Astrocyte of the hippocampus (primary cell): Measurements from ENCODE around the gene ASPN.

Experiments
- DNase-seq: peaks from one replicate; pipeline ENCODE4 v3.0.0; 2011; ENCODE audit warnings: low read depth, low spot score

ASPN gene

DNA sequence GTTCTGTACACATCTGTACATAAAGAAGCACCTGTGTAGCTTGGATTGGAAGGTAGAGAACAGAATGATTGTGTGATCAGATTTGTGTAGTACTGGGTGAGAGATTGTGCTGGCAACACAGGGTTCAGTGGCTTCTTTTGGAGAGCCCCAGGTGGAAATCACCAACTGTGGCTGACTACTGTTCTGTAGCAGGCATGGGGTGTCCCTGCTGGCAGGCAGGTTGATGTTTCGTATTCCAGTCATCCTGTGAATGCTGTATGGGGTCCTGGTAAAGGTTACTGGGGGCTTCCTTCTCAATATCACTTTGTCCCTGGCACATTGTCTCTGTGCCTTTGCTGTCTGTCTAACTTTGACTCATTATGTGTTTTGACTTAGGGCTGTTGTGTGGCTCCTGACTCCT lies 5.3 kb downstream of the ASPN start:
- DNase-seq, result no peak

DNA sequence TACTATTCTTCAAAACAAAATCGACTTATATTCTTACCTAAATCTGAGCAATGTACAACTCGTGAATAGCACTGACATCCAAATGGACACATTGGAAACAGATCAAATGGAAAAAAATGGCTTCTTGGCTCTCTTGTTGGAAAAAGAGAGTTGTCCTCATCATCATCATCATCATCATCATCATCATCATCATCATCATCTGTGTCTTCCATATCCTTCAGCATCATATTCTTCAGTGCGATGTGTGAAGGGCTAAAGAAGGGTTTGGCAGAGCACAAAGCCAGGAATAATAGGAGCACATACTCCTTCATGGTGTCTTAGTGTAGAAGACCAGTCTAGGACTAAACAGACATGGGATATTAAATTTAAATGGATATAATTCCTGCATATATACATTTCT lies 7.7 kb downstream of the ASPN start:
- no peak for DNase-seq

DNA sequence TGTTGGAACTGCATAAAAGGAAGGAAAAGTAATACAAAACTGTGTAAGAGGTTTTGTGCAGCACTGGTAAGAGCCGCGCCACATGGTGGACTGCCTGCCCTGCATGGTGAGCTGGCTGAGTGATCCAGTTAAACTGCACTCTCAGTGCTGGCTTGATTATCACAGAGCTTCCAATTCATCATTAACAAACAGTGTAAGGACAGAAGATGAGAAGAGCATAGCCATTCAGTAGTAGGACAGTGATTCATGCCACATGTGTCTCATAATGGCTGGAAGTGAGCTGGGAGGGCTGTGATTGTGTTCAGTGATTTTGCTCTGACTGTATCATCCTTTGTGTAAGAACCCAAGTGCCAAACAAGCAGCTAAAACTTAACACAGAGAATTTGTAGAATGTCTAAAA lies 14.1 kb downstream of the ASPN start:
- DNase-seq, result no peak

DNA sequence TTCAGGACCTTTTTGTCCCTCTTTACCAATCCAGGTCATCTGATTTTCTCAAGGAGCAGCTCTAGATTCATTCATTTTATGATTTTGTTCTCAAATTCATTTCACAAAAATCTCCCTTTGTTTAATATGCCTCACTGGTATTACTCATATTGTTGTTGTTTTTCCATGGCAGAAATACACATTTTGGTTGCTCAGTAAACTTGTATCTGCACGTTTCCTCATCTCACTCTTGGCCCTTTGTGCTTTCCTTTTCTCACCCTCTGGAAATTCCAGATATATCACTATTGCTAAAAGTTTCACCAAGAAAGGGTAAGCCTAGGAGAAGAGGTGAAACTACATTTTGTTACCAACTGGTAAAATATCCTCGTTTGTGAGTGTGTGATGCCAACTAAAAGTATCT lies 14.8 kb downstream of the ASPN start:
- DNase-seq, result no peak

DNA sequence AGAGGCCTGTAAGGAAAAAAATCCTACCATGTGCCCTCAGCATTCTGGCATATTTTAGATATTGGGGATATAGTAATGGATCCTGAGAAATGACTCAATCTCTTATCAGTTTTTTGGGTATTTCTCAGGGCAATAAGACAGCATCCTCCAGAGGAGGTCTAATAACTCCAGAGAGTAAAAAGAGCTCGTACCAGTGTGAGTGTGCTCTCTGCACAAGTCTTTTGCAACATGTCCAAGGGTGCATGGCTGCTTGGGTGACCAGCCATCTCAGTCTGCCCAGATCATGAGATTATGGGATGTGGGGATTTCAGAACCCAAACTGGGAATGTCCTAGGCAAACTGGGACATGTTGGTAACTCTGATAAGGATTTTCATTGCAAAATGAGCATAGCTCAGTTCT lies 15.3 kb downstream of the ASPN start:
- DNase-seq, result no peak

DNA sequence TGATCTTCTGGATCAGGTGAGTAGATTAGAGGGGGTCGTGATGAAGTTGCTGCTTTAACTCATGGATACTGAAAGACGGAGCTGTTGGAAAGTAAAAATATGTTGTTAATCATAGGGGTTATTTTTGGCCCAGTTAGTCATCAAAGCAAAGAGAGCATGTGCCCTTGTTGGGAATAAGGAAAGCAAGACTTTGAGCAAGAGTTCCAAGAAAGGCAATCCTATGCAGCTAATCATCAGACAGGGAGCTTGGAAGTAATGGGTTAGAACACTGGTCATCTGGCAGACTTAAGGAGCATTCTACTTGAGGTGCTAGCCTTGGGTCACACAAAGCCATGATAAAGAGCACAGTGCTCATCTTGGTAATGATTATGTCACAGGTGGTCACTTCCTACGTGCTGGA lies 18.3 kb downstream of the ASPN start:
- peak; percentile 73 for DNase-seq

DNA sequence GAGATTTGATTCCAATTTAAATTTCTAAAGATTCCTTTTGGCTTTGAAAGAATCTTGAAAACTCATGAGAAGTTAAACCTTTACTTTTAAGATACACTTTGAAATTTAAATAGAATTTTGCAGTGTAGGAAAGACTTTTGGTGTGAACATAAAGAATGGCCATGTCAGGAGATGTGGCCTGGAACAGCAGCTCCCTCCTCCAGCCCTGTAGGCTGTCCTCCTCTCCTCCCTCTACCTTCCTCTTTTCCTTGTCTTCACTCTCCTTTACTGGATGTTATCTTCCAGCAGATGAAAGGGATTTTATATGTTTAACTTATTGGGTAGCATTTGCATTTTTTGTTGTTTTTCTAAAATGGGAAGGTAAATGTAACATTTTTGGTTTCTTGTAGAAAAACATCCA lies 18.9 kb downstream of the ASPN start:
- DNase-seq, result no peak

DNA sequence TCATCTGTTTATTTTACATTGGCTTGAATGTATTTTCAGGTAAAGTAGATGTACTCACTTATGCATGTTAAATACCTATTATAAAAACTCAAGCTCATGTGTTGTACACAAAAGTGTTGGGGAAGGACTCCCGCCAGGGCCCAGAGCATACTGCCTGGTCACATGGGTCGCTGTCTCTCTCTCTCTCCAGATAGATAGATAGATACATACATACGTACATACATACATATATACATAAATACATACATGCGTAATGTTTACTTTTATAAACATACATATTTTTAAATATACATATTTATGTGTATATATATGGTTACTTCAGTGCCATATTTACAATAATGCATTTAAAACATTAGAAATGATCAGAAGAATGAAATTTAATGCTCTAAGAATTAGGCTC lies 24.7 kb downstream of the ASPN start:
- no peak for DNase-seq

DNA sequence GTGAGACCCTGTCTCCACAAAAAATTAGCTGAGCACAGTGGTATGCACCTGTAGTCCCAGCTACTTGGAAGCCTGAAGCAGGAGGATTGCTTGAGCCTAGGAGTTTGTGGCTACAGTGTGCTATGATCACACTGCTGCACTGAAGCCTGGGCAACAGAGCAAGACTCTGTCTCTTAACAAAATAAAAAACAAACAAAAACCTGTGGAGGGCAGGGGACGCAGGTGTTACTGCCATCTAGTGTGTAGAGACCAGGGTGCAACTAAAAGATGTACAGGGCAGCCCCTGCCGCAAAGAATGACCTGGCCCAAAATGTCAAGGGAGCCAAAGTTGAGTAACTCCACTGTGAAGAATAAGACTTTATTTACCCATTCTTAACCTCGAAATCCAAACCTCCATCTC lies 27.1 kb downstream of the ASPN start:
- no peak for DNase-seq

DNA sequence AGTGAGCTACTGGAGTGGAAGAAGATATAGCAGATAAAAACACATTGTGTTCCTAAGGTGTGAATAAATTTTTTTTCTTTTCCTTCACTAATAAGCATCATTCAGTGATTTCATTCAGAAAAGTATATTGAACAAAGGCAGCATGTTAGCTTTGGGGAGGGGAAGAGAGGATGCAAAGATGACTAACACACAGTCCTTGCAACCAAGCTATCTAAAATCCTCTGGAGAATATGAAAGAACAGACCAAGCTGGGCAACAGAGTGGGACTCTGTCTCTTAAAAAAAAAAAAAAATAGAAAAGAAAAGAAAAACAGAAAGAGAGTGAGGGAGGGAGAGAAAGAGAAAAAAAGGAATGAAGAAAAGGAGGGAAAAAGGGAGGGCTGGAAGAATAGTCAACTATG lies 35.8 kb downstream of the ASPN start:
- no peak for DNase-seq

DNA sequence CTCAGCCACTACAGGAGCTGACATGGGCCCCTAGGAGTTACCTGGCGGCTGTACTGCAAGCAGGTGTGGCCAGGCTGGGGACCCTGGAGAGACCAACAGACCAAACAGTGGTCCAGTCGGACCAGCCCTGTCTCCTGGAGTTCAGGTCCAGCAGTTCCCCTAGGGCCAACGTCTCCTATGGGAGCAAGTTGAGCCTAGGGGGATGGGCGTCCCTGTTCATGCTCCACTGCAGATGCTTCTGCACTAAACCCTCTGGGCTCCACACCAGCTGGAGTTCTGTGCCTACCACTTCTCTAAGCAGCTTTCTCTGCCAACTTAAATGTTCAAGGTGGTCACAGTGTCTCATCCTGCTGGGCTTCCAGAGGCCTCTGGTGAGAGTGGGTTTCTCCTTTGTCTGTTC lies 37.5 kb downstream of the ASPN start:
- no peak for DNase-seq

DNA sequence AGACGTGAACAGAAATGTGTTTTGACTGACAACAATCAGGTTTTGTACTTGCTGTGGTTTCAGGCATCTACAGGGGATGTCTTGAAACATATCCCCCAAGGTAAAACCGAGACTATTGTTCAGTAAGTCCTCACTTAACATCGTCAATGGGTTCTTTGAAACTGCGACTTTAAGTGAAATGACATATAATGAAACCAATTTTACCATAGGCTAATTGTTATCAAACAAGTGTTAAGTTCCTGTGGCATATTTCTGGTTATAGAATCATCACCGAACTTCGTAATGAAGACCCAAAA lies 41.6 kb downstream of the ASPN start:
- DNase-seq, result no peak

DNA sequence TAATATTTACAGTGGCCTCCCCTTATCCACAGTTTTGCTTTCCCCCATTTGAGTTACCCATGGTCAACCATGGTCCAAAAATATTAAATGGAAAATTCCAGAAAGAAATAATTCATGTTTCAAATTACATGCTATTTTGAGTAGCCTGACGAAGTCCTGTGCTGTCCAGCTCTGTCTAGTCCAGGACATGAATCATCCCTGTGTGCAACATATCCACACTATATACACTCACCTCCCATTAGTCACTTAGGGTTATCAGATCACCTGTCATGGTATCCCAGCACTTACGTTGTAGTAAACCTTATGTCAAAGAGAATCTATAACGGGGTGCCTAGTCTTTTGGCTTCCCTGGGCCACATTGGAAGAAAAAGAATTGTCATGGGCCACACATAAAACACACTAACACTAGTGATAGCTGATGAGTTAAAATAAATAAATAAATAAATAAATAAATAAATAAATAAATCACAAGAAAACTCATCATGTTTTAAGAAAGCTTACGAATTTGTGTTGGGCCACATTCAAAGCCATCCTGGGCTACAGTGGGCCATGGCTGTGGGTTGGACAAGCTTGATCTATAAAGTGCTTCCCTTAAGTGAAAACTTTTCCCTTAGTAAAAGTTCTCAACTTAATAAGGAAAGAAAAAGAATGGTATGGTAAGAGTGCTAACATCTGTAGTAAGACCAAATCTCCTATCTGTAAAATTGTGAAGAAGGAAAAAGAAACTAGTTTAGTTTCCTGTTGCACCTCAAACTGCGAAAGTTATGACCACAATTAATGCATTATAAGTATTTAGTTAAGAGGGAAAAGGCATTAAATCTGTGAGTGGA lies 42.2 kb downstream of the ASPN start:
- DNase-seq, result peak; percentile 27

DNA sequence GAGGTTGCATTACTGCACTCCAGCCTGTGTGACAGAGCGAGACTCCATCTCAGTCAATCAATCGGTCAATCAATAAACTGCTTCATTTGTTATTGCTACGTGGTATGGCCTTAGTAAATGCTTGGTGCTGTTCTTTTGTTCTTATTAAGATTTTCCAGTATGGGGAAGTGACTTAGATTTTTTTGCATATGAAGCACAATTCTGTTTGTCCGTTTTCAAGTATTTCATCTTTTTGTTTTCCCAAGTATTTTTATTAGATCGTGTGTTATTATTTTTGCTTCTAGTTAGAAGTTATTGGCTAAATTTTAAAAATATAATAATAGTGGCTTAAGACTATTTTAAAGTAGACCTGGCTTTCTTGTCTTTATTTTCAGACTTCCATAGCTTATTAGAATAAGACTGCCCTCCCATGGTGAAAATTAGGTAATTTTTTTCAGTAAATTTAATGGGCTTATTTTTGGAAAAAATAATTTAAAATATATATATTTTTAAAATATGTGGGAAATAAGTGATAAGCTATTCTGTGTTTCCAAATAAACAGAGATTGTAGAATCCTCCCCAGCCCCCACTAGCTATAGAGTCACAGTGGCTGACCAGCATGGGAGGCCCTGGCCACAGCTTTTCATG lies 43.3 kb downstream of the ASPN start:
- no peak for DNase-seq

DNA sequence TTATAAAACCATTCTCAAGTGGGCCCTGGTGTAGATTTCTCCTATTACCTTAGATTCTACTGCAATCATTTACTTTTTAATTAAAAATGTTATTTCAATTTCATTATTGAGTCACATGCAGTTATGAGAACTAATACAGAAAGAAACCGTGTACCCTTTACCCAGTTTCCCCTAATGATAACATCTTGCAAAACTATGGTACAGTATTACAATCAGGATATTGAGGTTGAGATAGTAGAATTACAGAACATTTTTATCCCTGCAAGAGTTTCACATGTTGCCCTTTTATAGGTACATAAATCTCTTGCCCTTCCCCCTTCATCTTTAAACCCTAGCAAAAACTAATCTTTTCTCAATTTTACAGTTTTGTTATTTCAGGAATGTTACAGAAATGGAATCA lies 47.0 kb downstream of the ASPN start:
- DNase-seq, result no peak

DNA sequence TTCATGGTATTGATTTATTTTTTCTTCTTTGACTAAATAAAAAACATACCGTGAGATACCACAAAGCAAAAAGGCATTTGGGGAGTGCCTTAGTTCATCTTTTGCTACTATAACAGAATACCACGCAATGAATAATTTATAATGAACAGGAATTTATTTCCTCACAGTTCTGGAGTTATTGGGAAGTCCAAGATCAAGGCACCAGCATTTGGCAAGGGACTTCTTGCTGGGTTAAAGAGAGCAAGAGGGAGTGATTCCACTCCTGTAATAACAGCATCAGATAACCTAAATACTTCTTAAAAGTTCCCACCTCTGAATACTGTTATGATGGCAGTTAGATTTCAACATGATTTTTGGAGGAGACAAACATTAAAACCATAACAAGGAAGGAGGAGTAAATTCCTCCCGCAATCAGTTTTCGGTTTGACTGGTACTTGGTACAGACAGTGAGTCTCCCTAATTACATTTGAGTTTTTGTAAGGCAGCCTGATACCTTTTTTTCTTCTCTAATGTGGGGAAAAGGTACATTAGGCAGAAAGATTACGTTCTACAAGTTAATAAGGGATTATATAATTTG lies 49.2 kb downstream of the ASPN start:
- DNase-seq, result no peak

DNA sequence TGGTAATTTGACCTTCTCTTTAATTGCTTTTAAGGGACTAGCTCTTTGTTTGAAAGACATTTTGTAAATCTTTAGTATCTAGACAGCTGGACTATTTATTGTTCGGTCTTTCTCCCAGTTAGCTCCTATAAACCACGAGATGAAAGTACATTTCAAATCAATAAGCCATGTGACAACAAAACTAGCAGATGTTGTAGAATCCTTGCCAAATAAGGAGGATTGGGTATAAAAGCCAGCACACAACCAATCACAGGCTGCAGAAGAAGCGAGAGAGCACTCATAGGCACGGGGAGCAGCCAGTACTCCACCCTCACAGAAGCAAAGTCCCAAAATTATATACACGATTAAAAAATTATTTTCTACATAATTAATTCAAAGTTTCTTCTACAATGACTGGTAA lies 50.0 kb downstream of the ASPN start:
- DNase-seq, result no peak

DNA sequence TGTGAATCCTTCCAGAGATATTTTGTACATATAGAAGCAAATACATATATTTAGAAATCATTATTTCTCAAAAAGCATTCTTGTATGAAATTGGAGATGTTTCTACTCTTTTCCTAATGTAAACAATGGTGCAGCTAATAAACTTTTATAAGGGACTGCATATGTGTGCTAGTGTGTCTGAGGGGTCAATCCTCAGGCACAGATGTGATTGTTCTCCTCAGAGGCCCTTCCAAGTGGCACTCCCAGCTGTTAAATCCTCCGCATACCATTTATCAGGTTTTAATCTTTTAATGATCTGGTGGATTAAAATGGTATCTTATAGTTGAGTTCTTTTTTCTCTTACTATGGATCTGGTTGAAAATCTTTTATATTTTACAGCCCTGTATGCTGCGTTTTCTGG lies 52.5 kb downstream of the ASPN start:
- no peak for DNase-seq

DNA sequence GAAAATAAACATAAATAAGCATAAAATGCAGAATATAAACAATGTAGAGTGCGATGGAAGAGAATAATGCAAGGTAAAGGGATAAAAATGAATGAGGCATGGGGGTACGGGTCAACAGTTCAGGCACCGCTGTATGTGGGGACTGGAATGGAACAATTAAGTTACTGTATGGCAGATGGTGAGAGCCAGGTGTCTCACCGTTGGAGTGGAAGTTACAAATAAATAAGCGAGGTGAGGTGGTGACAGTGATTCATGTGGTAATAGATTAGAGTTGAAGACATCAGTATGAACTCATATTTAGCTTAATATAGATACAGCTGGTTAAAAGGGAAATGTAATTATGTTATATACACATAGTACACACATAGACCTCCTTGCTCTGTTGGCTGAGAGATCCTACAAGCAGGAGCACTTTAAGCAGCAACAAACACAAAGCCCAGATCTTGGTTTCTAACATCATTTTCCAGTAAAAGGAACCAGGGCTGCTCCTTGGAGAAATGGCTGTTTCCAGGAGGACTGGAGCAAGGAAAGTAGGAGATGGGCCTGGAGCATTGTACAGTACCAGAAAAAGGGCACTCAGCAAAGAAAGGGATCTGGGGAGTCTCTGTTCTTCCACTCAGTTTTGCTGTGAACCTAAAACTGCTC lies 55.7 kb downstream of the ASPN start:
- DNase-seq, result no peak

DNA sequence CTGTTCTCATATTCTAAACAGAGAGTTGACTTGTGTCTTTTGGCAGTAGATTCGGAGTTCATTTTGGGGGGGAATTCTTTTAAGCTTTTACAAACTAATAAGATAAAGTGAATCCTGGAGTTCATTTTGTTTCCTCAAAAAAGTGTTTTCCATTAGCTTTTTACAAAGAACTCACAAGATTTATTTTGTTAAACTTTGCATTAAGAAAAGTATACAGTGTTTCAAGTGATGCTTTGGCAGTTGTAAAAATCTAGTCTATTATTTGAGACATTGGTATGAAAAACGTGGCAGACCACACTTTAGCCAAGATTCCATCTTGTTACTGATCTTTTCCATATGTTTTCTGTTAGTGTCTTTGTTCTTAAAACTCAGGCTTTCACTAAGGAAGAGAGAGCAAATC lies 56.8 kb downstream of the ASPN start:
- no peak for DNase-seq

DNA sequence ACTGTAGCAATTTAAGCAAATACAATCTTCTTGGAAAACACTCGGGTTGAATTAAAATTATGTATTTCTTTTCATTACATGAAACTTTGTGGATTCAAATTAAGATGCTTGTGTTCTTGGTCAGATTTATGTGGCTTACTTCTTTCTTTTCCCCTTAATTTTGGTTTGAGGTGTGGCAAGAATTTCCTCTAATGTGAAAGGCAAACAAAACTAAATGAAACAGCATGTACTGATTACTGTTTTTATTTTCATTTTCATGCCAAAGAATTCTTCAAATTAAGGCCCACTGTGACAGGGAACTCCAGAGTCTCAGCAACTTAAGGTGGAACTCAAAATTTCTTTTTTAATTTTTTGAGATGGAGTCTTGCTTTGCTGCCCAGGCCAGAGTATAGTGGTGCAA lies 58.0 kb downstream of the ASPN start, which contains the start of gene OMD:
Gene OMD, minus strand, starts transcription at position 132 of the 400 bp plus-strand sequence. CDS start 6,913 bp downstream, outside the sequence.
- DNase-seq, result peak; percentile 36

DNA sequence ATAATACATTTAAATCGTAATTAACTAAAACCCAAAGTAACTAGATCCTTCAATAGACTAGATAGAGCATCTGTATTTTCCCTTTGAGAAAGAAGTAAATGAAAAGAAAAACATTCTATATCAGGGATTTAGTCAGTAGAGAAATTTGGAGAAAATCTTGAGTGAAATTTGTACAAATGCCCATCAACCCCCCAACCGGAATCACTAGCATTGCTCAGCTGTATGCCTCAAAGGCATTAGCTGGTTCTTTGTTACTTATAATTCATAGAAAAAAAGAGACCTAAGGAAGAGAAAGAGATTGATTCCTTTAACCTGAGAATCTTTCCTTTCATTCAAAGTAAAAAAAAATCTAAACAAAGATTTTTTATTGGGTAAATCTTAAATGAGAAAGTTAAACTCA lies 58.7 kb downstream of the ASPN start:
- DNase-seq, result no peak
